Tibial nerve (tissue), 4 donors: ENCODE results near the gene RIOK3. TPM values are rescaled to one million over a fixed set of nuclear protein-coding genes. Genes with fewer than 3 reads are reported as not detected.
A peak's percentile ranks its signal among the peaks of the same experiment; 100 is the strongest.

Experiments
- DNase-seq, 2 donors: peaks; one replicate each; pipeline ENCODE4 v3.0.0-alpha.2; 2019; ENCODE audit warnings: low spot score in 2 of 2
- H3K27ac ChIP-seq, 4 donors: fragments of 200-600 bp; sonication (generic) in 3 of 4; one replicate each; pipeline ENCODE4 v1.5.1; 2017 to 2019; ENCODE audit warnings: mild to moderate bottlenecking in 1 of 4
- H3K27me3 ChIP-seq, 2 donors: fragments of 200-600 bp; sonication (generic) in 1 of 2; one replicate each; pipeline versions ENCODE4 v1.5.1 to v1.6.0; 2017 to 2019
- H3K36me3 ChIP-seq, 3 donors: fragments of 200-600 bp; sonication (generic); one replicate each; pipeline ENCODE4 v1.5.1; 2018 to 2019
- H3K4me1 ChIP-seq, 4 donors: fragments of 200-600 bp; sonication (generic) in 3 of 4; one replicate each; pipeline ENCODE4 v1.5.1; 2017 to 2019
- H3K4me3 ChIP-seq, 4 donors: fragments of 200-600 bp; sonication (generic) in 3 of 4; one replicate each; pipeline ENCODE4 v1.5.1; 2017 to 2019; ENCODE audit warnings: mild to moderate bottlenecking in 1 of 4, moderate library complexity in 1 of 4
- H3K9me3 ChIP-seq, 4 donors: fragments of 200-600 bp; sonication (generic) in 3 of 4; one replicate each; pipeline ENCODE4 v1.5.1; 2017 to 2019
- CTCF ChIP-seq, 5 experiments: fragments of 200-600 bp in 3 of 5; fragments of 450-650 bp in 2 of 5; sonication (generic) in 3 of 5; IDR thresholded peaks; one replicate each; pipeline ENCODE4 v1.5.1; 2016 to 2019; ENCODE audit warnings: antibody characterized with exemption in 5 of 5, mild to moderate bottlenecking in 3 of 5, moderate library complexity in 2 of 5
- EP300 ChIP-seq, 2 donors: sonication (generic); formaldehyde crosslinking; IDR thresholded peaks; one replicate each; pipeline ENCODE4 v1.6.1; 2017; ENCODE audit warnings: antibody characterized with exemption in 2 of 2, mild to moderate bottlenecking in 1 of 2
- POLR2A ChIP-seq, 2 donors: fragments of 450-650 bp; IDR thresholded peaks; one replicate each; pipeline ENCODE4 v1.6.1; 2017; ENCODE audit warnings: antibody characterized with exemption in 2 of 2, mild to moderate bottlenecking in 2 of 2, moderate library complexity in 2 of 2
- WGBS, 2 donors: methylation state at CpG; one replicate each; pipeline ENCODE4 v1.1.5; 2018; 5-methylcytosine and 5-hydroxymethylcytosine counted together
- total RNA-seq, 4 donors: library from RNA; depleted of rRNA; stranded (reverse); fragments of >200 nt; gene quantifications; one replicate each; pipeline ENCODE4 v1.1.0, GENCODE V29; 2016

Gene RIOK3
- total RNA-seq, 4 donors from 2014 or later = 57.9 to 69.5 (median 61.4) TPM

DNA sequence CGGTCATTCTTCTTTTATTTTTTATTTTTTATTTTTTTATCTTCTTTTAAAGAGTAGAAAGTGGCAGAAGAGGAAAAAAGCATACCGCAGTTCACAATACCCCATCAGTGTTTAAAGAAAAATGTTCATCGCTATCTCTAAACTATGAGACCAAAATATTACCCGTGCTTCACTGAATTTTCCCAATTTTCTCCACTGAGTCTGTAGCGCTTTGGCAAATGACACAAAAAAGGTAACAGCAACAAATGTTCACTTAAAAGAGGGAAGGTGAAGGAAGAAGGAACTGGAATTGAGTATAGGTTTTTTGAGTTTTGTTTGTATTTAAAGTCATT, 15.1 kb upstream of the RIOK3 start:
- peak overlapping the region in 3 of 4 donors; percentile 1 to 83 (median 60) for H3K27ac ChIP-seq

GRCh38 chr18:23438608-23439366, 14.3 kb upstream of the RIOK3 start:
- DNase-seq = no peak
- no peak for TF ChIP-seq EP300 (IDR thresholded peaks at IDR 0.05)
- TF ChIP-seq POLR2A (IDR thresholded peaks at IDR 0.05) = no peak
- no peak for TF ChIP-seq CTCF (IDR thresholded peaks at IDR 0.05)
- no peaks in the 10 kb centered on the region for H3K9me3 ChIP-seq
- 71% methylated on average over 11 of the region's 11 CpGs for WGBS, 2 donors
- H3K36me3 ChIP-seq = no peaks in the 10 kb centered on the region
- no peaks in the 10 kb centered on the region for H3K27me3 ChIP-seq
- no peak overlapping the region for H3K27ac ChIP-seq
- H3K4me3 ChIP-seq = peak overlapping the region in 2 of 4 donors; percentile 63 to 83
- H3K4me1 ChIP-seq = peaks cover 0 to 20% (median 5%) of the 10 kb centered on the region in 4 donors

More for the DNA sequence above, 15.1 kb upstream of the RIOK3 start:
- WGBS, 2 donors = 25 to 32% methylated on average over 5 of the region's 5 CpGs
- no peak for DNase-seq
- no peaks in the 10 kb centered on the region for H3K36me3 ChIP-seq
- no peaks in the 10 kb centered on the region for H3K9me3 ChIP-seq
- no peaks in the 10 kb centered on the region for H3K27me3 ChIP-seq
- TF ChIP-seq CTCF (IDR thresholded peaks at IDR 0.05) (no peak), EP300 (IDR thresholded peaks at IDR 0.05) (no peak), POLR2A (IDR thresholded peaks at IDR 0.05) (no peak)
- peak overlapping the region; percentile 60 to 85 (median 73) for H3K4me3 ChIP-seq
- H3K4me1 ChIP-seq = peaks cover 0 to 20% (median 5%) of the 10 kb centered on the region in 4 donors

- H3K36me3 ChIP-seq = no peaks in the 10 kb centered on the region
- TF ChIP-seq CTCF (IDR thresholded peaks at IDR 0.05) (no peak), POLR2A (IDR thresholded peaks at IDR 0.05) (no peak), EP300 (IDR thresholded peaks at IDR 0.05) (no peak)
- DNase-seq = no peak
- H3K27me3 ChIP-seq = no peaks in the 10 kb centered on the region
- H3K9me3 ChIP-seq = no peaks in the 10 kb centered on the region
- no peak overlapping the region for H3K4me3 ChIP-seq
- H3K4me1 ChIP-seq = peaks cover 0 to 20% (median 5%) of the 10 kb centered on the region in 4 donors
- H3K27ac ChIP-seq = no peak overlapping the region
- WGBS, 2 donors = 69 to 74% methylated on average over 4 of the region's 4 CpGs
Measured at GRCh38 chr18:23440131-23440530, 13.0 kb upstream of the RIOK3 start.

DNA sequence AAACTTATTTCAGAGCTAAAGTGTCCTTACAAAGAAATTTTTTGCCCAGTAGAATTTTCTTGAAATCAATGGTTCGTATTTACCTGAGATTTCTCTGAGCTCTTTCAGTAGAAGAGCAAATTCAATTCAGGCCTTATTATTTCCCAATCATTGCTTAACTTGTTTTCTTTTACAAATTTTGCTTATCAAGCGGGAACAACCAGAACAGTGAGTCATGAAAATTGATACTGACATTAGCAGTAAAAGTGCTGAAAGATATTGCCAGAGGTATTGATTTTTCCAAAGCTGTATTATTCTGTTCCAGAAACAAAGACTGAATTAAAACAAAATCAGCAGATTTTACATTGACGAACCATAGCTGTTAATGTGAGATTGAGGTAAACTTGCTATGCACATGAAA, 10.1 kb upstream of the RIOK3 start:
- 90 to 91% methylated on average over 3 of the region's 3 CpGs for WGBS, 2 donors
- DNase-seq = no peak
- peaks cover 0 to 9% (median 0%) of the 10 kb centered on the region in 4 donors for H3K4me1 ChIP-seq
- H3K36me3 ChIP-seq = no peaks in the 10 kb centered on the region
- H3K9me3 ChIP-seq = no peaks in the 10 kb centered on the region
- H3K4me3 ChIP-seq = no peak overlapping the region
- H3K27ac ChIP-seq = no peak overlapping the region
- H3K27me3 ChIP-seq = no peaks in the 10 kb centered on the region
- no peak for TF ChIP-seq POLR2A (IDR thresholded peaks at IDR 0.05)
- TF ChIP-seq CTCF (IDR thresholded peaks at IDR 0.05) = no peak
- no peak for TF ChIP-seq EP300 (IDR thresholded peaks at IDR 0.05)

GRCh38 chr18:23448291-23448690, 4.8 kb upstream of the RIOK3 start:
- TF ChIP-seq EP300 (IDR thresholded peaks at IDR 0.05) (no peak), CTCF (IDR thresholded peaks at IDR 0.05) (no peak), POLR2A (IDR thresholded peaks at IDR 0.05) (no peak)
- Histone ChIP-seq H3K36me3 (no peaks in the 10 kb centered on the region), H3K9me3 (no peaks in the 10 kb centered on the region), H3K4me1 (peaks cover 0 to 10% (median 2%) of the 10 kb centered on the region in 4 donors), H3K4me3 (no peak overlapping the region), H3K27me3 (no peaks in the 10 kb centered on the region), H3K27ac (no peak overlapping the region)
- WGBS, 2 donors = 88 to 92% methylated on average over 1 of the region's 1 CpG
- no peak for DNase-seq
